Measurements from ENCODE around the gene C12orf76.

Gene C12orf76

GRCh38 chr12:110047297-110047940 is 903 bp downstream of the C12orf76 start:
- Histone ChIP-seq H3K9ac (ENCODE audit: low read length in 5 of 5) (peak overlapping the region; percentile 66 to 80 (median 72)), H3K9me3 (ENCODE audit: control insufficient read depth in 5 of 5, low read length in 5 of 5) (no peaks in the 10 kb centered on the region), H3K27me3 (ENCODE audit: control insufficient read depth in 5 of 5, insufficient read depth in 4 of 5, low read length in 5 of 5) (no peaks in the 10 kb centered on the region), H3K27ac (ENCODE audit: low read depth, low read length) (no peak overlapping the region), H3K4me3 (ENCODE audit: low read depth in 1 of 5, low read length in 5 of 5) (peak overlapping the region; percentile 83 to 97 (median 89)), H3K4me1 (ENCODE audit: control insufficient read depth in 5 of 5, insufficient read depth in 5 of 5, low read length in 5 of 5) (peaks cover 8 to 33% (median 30%) of the 10 kb centered on the region in 5 donors), H3K36me3 (ENCODE audit: control insufficient read depth in 5 of 5, insufficient read depth in 5 of 5, low read length in 5 of 5) (peaks cover 0 to 4% (median 0%) of the 10 kb centered on the region in 5 donors)

DNA sequence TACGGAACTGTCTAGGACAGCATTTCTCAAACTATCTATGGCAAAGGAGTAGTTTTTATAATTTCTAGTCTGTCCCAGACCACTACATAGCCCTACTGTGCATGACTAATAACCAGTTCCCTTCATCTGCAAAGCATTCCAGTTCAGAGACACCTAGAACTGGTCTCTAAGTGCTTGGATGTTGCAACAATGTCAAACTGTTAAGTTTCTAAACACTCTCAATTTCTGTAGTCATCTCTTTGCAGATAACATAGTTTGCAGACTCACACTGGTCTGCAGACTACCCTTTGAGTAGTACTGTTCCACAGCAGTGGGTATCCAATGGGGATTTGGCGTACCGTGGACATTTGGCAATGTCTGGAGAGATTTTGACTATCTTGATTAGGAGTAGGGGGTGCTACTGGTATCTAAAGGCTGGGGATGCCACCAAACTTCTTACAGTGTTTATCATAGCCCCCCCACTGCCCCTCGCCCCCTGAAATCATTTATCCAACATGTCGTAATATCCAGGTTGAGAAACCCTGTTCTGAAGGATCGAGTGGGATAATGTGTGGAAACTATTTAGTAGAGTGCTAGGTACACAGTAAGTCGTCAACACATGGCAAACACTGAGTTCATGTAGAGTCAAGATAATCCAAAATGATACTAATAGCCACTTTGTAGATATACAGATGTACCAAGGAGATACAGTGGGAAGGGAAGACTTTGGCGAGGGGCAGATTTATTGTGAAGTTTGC is 1.7 kb downstream of the C12orf76 start:
- Histone ChIP-seq H3K9me3 (ENCODE audit: control insufficient read depth in 5 of 5, low read length in 5 of 5) (no peaks in the 10 kb centered on the region), H3K27me3 (ENCODE audit: control insufficient read depth in 5 of 5, insufficient read depth in 4 of 5, low read length in 5 of 5) (no peaks in the 10 kb centered on the region), H3K27ac (ENCODE audit: low read depth, low read length) (no peak overlapping the region), H3K4me1 (ENCODE audit: control insufficient read depth in 5 of 5, insufficient read depth in 5 of 5, low read length in 5 of 5) (peaks cover 8 to 39% (median 36%) of the 10 kb centered on the region in 5 donors), H3K4me3 (ENCODE audit: low read depth in 1 of 5, low read length in 5 of 5) (no peak overlapping the region), H3K36me3 (ENCODE audit: control insufficient read depth in 5 of 5, insufficient read depth in 5 of 5, low read length in 5 of 5) (peaks cover 4 to 10% (median 7%) of the 10 kb centered on the region in 5 donors), H3K9ac (ENCODE audit: low read length in 5 of 5) (no peak overlapping the region)

DNA sequence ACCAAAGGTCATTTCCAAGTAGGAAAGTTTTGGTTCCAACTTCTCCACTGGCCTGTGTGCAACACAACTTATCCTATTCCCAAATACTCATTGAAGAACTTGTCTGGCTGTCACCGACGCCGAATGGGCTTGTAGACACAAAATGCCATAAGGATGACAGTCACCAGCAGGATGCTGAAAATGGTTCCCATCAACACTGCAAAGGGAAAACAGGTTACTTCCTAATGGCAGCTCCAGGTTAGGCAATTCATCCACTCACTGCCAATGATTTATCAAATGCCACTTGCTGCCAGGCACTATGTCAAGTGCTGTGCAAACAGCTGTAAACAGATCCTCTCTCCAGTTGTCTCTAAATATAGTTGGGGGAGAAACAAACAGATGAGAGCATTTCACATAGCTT is 6.1 kb downstream of the C12orf76 start:
- no peaks in the 10 kb centered on the region for H3K27me3 ChIP-seq (ENCODE audit: control insufficient read depth in 5 of 5, insufficient read depth in 4 of 5, low read length in 5 of 5)
- H3K36me3 ChIP-seq (ENCODE audit: control insufficient read depth in 5 of 5, insufficient read depth in 5 of 5, low read length in 5 of 5), result peaks cover 10 to 36% (median 22%) of the 10 kb centered on the region in 5 donors
- H3K4me3 ChIP-seq (ENCODE audit: low read depth in 1 of 5, low read length in 5 of 5), result no peak overlapping the region
- no peak overlapping the region for H3K9ac ChIP-seq (ENCODE audit: low read length in 5 of 5)
- H3K4me1 ChIP-seq (ENCODE audit: control insufficient read depth in 5 of 5, insufficient read depth in 5 of 5, low read length in 5 of 5), result peaks cover 4 to 31% (median 24%) of the 10 kb centered on the region in 5 donors
- H3K27ac ChIP-seq (ENCODE audit: low read depth, low read length), result no peak overlapping the region
- no peaks in the 10 kb centered on the region for H3K9me3 ChIP-seq (ENCODE audit: control insufficient read depth in 5 of 5, low read length in 5 of 5)

GRCh38 chr12:110039085-110039807 is 9.1 kb downstream of the C12orf76 start:
- Histone ChIP-seq H3K9me3 (ENCODE audit: control insufficient read depth in 5 of 5, low read length in 5 of 5) (no peaks in the 10 kb centered on the region), H3K4me3 (ENCODE audit: low read depth in 1 of 5, low read length in 5 of 5) (no peak overlapping the region), H3K9ac (ENCODE audit: low read length in 5 of 5) (no peak overlapping the region), H3K27me3 (ENCODE audit: control insufficient read depth in 5 of 5, insufficient read depth in 4 of 5, low read length in 5 of 5) (no peaks in the 10 kb centered on the region), H3K27ac (ENCODE audit: low read depth, low read length) (no peak overlapping the region), H3K4me1 (ENCODE audit: control insufficient read depth in 5 of 5, insufficient read depth in 5 of 5, low read length in 5 of 5) (peaks cover 3 to 24% (median 16%) of the 10 kb centered on the region in 5 donors), H3K36me3 (ENCODE audit: control insufficient read depth in 5 of 5, insufficient read depth in 5 of 5, low read length in 5 of 5) (peaks cover 13 to 58% (median 39%) of the 10 kb centered on the region in 5 donors)

- Histone ChIP-seq H3K9ac (ENCODE audit: low read length in 5 of 5) (no peak overlapping the region), H3K27me3 (ENCODE audit: control insufficient read depth in 5 of 5, insufficient read depth in 4 of 5, low read length in 5 of 5) (no peaks in the 10 kb centered on the region), H3K36me3 (ENCODE audit: control insufficient read depth in 5 of 5, insufficient read depth in 5 of 5, low read length in 5 of 5) (peaks cover 17 to 60% (median 44%) of the 10 kb centered on the region in 5 donors), H3K4me1 (ENCODE audit: control insufficient read depth in 5 of 5, insufficient read depth in 5 of 5, low read length in 5 of 5) (peaks cover 3 to 24% (median 16%) of the 10 kb centered on the region in 5 donors), H3K27ac (ENCODE audit: low read depth, low read length) (no peak overlapping the region), H3K4me3 (ENCODE audit: low read depth in 1 of 5, low read length in 5 of 5) (no peak overlapping the region), H3K9me3 (ENCODE audit: control insufficient read depth in 5 of 5, low read length in 5 of 5) (no peaks in the 10 kb centered on the region)
Measured at GRCh38 chr12:110038741-110039084, 9.6 kb downstream of the C12orf76 start.

- no peak overlapping the region for H3K9ac ChIP-seq (ENCODE audit: low read length in 5 of 5)
- no peaks in the 10 kb centered on the region for H3K27me3 ChIP-seq (ENCODE audit: control insufficient read depth in 5 of 5, insufficient read depth in 4 of 5, low read length in 5 of 5)
- H3K4me3 ChIP-seq (ENCODE audit: low read depth in 1 of 5, low read length in 5 of 5), result no peak overlapping the region
- peaks cover 17 to 66% (median 50%) of the 10 kb centered on the region in 5 donors for H3K36me3 ChIP-seq (ENCODE audit: control insufficient read depth in 5 of 5, insufficient read depth in 5 of 5, low read length in 5 of 5)
- no peak overlapping the region for H3K27ac ChIP-seq (ENCODE audit: low read depth, low read length)
- H3K9me3 ChIP-seq (ENCODE audit: control insufficient read depth in 5 of 5, low read length in 5 of 5), result no peaks in the 10 kb centered on the region
- H3K4me1 ChIP-seq (ENCODE audit: control insufficient read depth in 5 of 5, insufficient read depth in 5 of 5, low read length in 5 of 5), result peaks cover 0 to 16% (median 5%) of the 10 kb centered on the region in 5 donors
Measured at GRCh38 chr12:110037315-110037714, 11.0 kb downstream of the C12orf76 start.

DNA sequence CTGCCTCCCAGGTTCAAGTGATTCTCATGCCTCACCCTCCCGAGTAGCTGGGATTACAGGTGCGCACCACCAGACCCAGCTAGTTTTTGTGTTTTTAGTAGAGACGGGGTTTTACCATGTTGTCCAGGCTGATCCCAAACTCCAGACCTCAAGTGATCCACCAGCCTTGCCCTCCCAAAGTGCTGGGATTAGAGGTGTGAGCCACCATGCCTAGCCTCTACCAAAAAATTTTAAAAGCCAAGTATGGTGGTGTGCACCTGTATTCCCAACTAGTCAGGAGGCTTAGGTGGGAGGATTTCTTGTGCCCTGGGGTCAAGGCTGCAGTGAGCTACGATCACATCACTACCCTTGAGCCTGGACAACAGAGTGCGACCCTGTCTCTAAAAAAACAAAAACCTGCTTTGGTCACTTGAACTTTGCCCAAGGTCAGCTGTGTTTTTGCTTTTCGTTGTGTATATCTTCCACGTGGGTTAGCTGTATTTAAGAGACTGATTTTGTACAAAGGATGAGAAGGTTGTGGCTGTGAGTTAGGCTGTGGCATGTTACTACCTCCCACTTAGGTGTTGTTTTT is 12.7 kb downstream of the C12orf76 start:
- no peaks in the 10 kb centered on the region for H3K9me3 ChIP-seq (ENCODE audit: control insufficient read depth in 5 of 5, low read length in 5 of 5)
- H3K27ac ChIP-seq (ENCODE audit: low read depth, low read length), result no peak overlapping the region
- no peak overlapping the region for H3K9ac ChIP-seq (ENCODE audit: low read length in 5 of 5)
- H3K4me3 ChIP-seq (ENCODE audit: low read depth in 1 of 5, low read length in 5 of 5), result no peak overlapping the region
- no peaks in the 10 kb centered on the region for H3K27me3 ChIP-seq (ENCODE audit: control insufficient read depth in 5 of 5, insufficient read depth in 4 of 5, low read length in 5 of 5)
- peaks cover 0 to 13% (median 0%) of the 10 kb centered on the region in 5 donors for H3K4me1 ChIP-seq (ENCODE audit: control insufficient read depth in 5 of 5, insufficient read depth in 5 of 5, low read length in 5 of 5)
- H3K36me3 ChIP-seq (ENCODE audit: control insufficient read depth in 5 of 5, insufficient read depth in 5 of 5, low read length in 5 of 5), result peaks cover 13 to 67% (median 50%) of the 10 kb centered on the region in 5 donors

- H3K4me3 ChIP-seq (ENCODE audit: low read depth in 1 of 5, low read length in 5 of 5), result no peak overlapping the region
- no peak overlapping the region for H3K27ac ChIP-seq (ENCODE audit: low read depth, low read length)
- H3K9me3 ChIP-seq (ENCODE audit: control insufficient read depth in 5 of 5, low read length in 5 of 5), result no peaks in the 10 kb centered on the region
- H3K4me1 ChIP-seq (ENCODE audit: control insufficient read depth in 5 of 5, insufficient read depth in 5 of 5, low read length in 5 of 5), result no peaks in the 10 kb centered on the region
- no peaks in the 10 kb centered on the region for H3K27me3 ChIP-seq (ENCODE audit: control insufficient read depth in 5 of 5, insufficient read depth in 4 of 5, low read length in 5 of 5)
- peaks cover 8 to 76% (median 54%) of the 10 kb centered on the region in 5 donors for H3K36me3 ChIP-seq (ENCODE audit: control insufficient read depth in 5 of 5, insufficient read depth in 5 of 5, low read length in 5 of 5)
- H3K9ac ChIP-seq (ENCODE audit: low read length in 5 of 5), result no peak overlapping the region
Measured at GRCh38 chr12:110033888-110034287, 14.4 kb downstream of the C12orf76 start.

- no peaks in the 10 kb centered on the region for H3K27me3 ChIP-seq (ENCODE audit: control insufficient read depth in 5 of 5, insufficient read depth in 4 of 5, low read length in 5 of 5)
- H3K27ac ChIP-seq (ENCODE audit: low read depth, low read length), result no peak overlapping the region
Measured at GRCh38 chr12:110029290-110029815, 19.0 kb downstream of the C12orf76 start.

More at GRCh38 chr12:110029290-110029815, 19.0 kb downstream of the C12orf76 start:
- H3K4me3 ChIP-seq (ENCODE audit: low read depth in 1 of 5, low read length in 5 of 5), result no peak overlapping the region
- H3K4me1 ChIP-seq (ENCODE audit: control insufficient read depth in 5 of 5, insufficient read depth in 5 of 5, low read length in 5 of 5), result peaks cover 0 to 6% (median 4%) of the 10 kb centered on the region in 5 donors
- H3K9ac ChIP-seq (ENCODE audit: low read length in 5 of 5), result no peak overlapping the region
- no peaks in the 10 kb centered on the region for H3K9me3 ChIP-seq (ENCODE audit: control insufficient read depth in 5 of 5, low read length in 5 of 5)
- H3K36me3 ChIP-seq (ENCODE audit: control insufficient read depth in 5 of 5, insufficient read depth in 5 of 5, low read length in 5 of 5), result peaks cover 15 to 65% (median 43%) of the 10 kb centered on the region in 5 donors
